ENCODE measurements around the gene RFX2.

- TF ChIP-seq CTCF (IDR thresholded peaks at IDR 0.05) (no peak), HMGXB4 (CRISPR knock-in tag; IDR thresholded peaks at IDR 0.05) (no peak), ZNF121 (CRISPR knock-in tag; IDR thresholded peaks at IDR 0.05) (no peak), JUN (CRISPR knock-in tag; IDR thresholded peaks at IDR 0.05) (no peak), SP1 (CRISPR knock-in tag; conservative IDR thresholded peaks at IDR 0.05) (no peak), PRDM15 (CRISPR knock-in tag; IDR thresholded peaks at IDR 0.05) (no peak), TCF7 (CRISPR knock-in tag; IDR thresholded peaks at IDR 0.05; ENCODE audit: low read depth) (no peak), USF2 (CRISPR knock-in tag; IDR thresholded peaks at IDR 0.05) (no peak), ZNF423 (CRISPR knock-in tag; IDR thresholded peaks at IDR 0.05) (no peak), IRF2 (CRISPR knock-in tag; IDR thresholded peaks at IDR 0.05; ENCODE audit: borderline replicate concordance, low read depth) (no peak), SMAD3 (CRISPR knock-in tag; IDR thresholded peaks at IDR 0.05; ENCODE audit: borderline replicate concordance) (no peak), ATF1 (CRISPR knock-in tag; IDR thresholded peaks at IDR 0.05) (no peak)
These were observed 121.5 kb downstream of the RFX2 start for GRCh38 chr19:5988517-5989387.

All from WTC11 (cell line).